GM19099 (cell line): ENCODE measurements around the gene ATP12A.

ENCODE experiments used
- POLR2A ChIP-seq: IDR thresholded peaks from 3 replicates; pipeline ENCODE4 v1.6.1; 2011; ENCODE audit warnings: low read depth; ENCODE audit not compliant: insufficient read length; ENCODE audit errors: extremely low read depth

The ATP12A gene

GRCh38 chr13:24746618-24747247 is 66.5 kb downstream of the ATP12A start:
- no peak for TF ChIP-seq POLR2A

- no peak for TF ChIP-seq POLR2A
Observed at GRCh38 chr13:24747248-24748060, 67.2 kb downstream of the ATP12A start.

GRCh38 chr13:24748061-24748400 is 67.8 kb downstream of the ATP12A start:
- no peak for TF ChIP-seq POLR2A

GRCh38 chr13:24759197-24759596 is 79.0 kb downstream of the ATP12A start:
- no peak for TF ChIP-seq POLR2A
